ENCODE measurements around the gene PLIN3. TPM values are rescaled to one million over a fixed set of nuclear protein-coding genes. Genes with fewer than 3 reads are reported as not detected.
A peak's percentile ranks its signal among the peaks of the same experiment; 100 is the strongest.

Gene PLIN3
- total and polyA plus RNA-seq, 9 of the 15 experiments (the other 6 are each of a cell fraction or from before 2014, with no cell fraction given), result 7.5 to 75.6 (median 43.1) TPM

DNA sequence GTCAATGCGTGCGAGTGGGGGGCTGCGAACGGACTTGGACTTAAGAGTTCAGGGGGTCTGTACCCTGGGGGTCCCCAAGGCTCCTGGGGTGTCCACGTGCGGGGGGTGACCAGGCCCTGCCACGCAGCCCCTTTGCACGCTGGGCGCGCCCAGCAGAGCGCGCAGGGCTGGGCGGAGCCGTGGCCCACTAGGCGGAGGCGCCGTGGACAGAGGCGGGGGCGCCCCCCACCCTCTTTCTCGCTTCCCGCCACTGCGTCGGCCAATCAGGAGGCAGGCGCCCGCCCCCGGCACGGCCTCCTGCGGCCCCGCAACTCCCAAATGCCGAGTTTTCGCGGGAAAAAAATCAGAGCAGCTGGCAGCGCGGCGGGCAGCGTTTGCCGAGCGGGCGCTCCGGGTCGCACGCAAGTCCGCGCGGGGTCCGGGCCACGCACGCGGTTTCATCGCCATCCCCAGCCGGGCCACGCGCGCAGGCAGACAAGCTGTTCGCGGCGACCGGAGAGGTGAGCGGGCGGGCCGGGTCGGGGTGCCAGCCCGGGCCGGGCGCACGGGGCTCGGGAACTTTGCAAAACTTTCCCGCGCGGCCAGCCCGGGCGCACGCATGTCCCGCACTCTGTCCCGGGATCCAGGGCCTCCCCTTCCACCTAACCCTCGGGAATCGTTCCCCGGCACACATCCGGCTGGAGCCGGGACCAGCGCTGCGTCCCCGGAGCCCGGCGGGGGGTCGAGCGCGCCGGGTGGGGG lies 41.9 kb upstream of the PLIN3 start, which contains the start of gene UHRF1 (continued):
- TF ChIP-seq CCNT2 (IDR thresholded peaks at IDR 0.05; ENCODE audit: borderline replicate concordance, extremely low read depth, insufficient read length, low read depth, low read length) (peak; percentile 24), RFX1 (IDR thresholded peaks at IDR 0.05) (no peak), ZNF174 (CRISPR knock-in tag; IDR thresholded peaks at IDR 0.05) (no peak), ELF2 (CRISPR knock-in tag; IDR thresholded peaks at IDR 0.05) (no peak), HNRNPLL (IDR thresholded peaks at IDR 0.05; ENCODE audit: low read depth, low read length, poor library complexity, severe bottlenecking) (peak; percentile 27), HNRNPL (IDR thresholded peaks at IDR 0.05; ENCODE audit: low read depth, low read length) (peak; percentile 88), SUPT5H (IDR thresholded peaks at IDR 0.05) (no peak; the same call in 1 of the 2 replicates), ZNF740 (CRISPR knock-in tag; IDR thresholded peaks at IDR 0.05) (peak; percentile 17; the same call in 1 of the 2 replicates), ZNF740 (tag; IDR thresholded peaks at IDR 0.05) (no peak), U2AF1 (optimal IDR thresholded peaks at IDR 0.05; ENCODE audit: low read depth, low read length) (peak; percentile 41), TARDBP (IDR thresholded peaks at IDR 0.05) (0 out of 2 replicates have a peak, but pooled peaks have one; percentile 14), RBFOX2 (IDR thresholded peaks at IDR 0.05; ENCODE audit: low read depth, low read length) (peak; percentile 88), ZNF511 (CRISPR knock-in tag; IDR thresholded peaks at IDR 0.05) (0 out of 2 replicates have a peak, but pooled peaks have one; percentile 30), POLR2AphosphoS5 (IDR thresholded peaks at IDR 0.05; ENCODE audit: control insufficient read depth, insufficient read depth, low read depth, low read length) (peak; percentile 40; the same call in 1 of the 2 replicates), HMG20B (CRISPR knock-in tag; IDR thresholded peaks at IDR 0.05) (no peak), NKRF (IDR thresholded peaks at IDR 0.05; ENCODE audit: borderline replicate concordance) (no peak)
- TF ChIP-seq, protein P1, sequence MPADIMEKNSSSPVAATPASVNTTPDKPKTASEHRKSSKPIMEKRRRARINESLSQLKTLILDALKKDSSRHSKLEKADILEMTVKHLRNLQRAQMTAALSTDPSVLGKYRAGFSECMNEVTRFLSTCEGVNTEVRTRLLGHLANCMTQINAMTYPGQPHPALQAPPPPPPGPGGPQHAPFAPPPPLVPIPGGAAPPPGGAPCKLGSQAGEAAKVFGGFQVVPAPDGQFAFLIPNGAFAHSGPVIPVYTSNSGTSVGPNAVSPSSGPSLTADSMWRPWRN (IDR thresholded peaks at IDR 0.05; ENCODE audit: low read depth), result no peak
- TF ChIP-seq, protein P2, sequence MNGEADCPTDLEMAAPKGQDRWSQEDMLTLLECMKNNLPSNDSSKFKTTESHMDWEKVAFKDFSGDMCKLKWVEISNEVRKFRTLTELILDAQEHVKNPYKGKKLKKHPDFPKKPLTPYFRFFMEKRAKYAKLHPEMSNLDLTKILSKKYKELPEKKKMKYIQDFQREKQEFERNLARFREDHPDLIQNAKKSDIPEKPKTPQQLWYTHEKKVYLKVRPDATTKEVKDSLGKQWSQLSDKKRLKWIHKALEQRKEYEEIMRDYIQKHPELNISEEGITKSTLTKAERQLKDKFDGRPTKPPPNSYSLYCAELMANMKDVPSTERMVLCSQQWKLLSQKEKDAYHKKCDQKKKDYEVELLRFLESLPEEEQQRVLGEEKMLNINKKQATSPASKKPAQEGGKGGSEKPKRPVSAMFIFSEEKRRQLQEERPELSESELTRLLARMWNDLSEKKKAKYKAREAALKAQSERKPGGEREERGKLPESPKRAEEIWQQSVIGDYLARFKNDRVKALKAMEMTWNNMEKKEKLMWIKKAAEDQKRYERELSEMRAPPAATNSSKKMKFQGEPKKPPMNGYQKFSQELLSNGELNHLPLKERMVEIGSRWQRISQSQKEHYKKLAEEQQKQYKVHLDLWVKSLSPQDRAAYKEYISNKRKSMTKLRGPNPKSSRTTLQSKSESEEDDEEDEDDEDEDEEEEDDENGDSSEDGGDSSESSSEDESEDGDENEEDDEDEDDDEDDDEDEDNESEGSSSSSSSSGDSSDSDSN (IDR thresholded peaks at IDR 0.05; ENCODE audit: borderline replicate concordance in 1 of 2, low read depth in 2 of 2, low read length in 2 of 2), result no peak

Measured in K562 (cell line).